Measurements from ENCODE around the gene SERPINB7.

The SERPINB7 gene

GRCh38 chr18:63843008-63843407 lies 67.8 kb downstream of the SERPINB7 start:
- DNase-seq (ENCODE audit: low spot score), result no peak
- TF ChIP-seq CTCF (IDR thresholded peaks at IDR 0.05; ENCODE audit: borderline replicate concordance, control extremely low read depth, extremely low read depth, insufficient read depth, missing control alignments), result no peak
- in situ Hi-C loops (cut with MboI; ENCODE audit: low sequenced_read_pairs, unreplicated experiment), result loop anchor here (10.0 kb wide), 2 partner anchors 92 to 318 kb away; no protein-coding TSS in a partner anchor

- peak; percentile 18 for TF ChIP-seq CTCF (IDR thresholded peaks at IDR 0.05; ENCODE audit: borderline replicate concordance, control extremely low read depth, extremely low read depth, insufficient read depth, missing control alignments)
- in situ Hi-C loops (cut with MboI; ENCODE audit: low sequenced_read_pairs, unreplicated experiment), result loop anchor here (10.0 kb wide), 2 partner anchors 91 to 319 kb away; no protein-coding TSS in a partner anchor
- DNase-seq (ENCODE audit: low spot score), result no peak
Observed at GRCh38 chr18:63844254-63844653, 69.0 kb downstream of the SERPINB7 start.

GRCh38 chr18:63848159-63848558 lies 72.9 kb downstream of the SERPINB7 start:
- peak; percentile 65 for TF ChIP-seq CTCF (IDR thresholded peaks at IDR 0.05; ENCODE audit: borderline replicate concordance, control extremely low read depth, extremely low read depth, insufficient read depth, missing control alignments)
- DNase-seq (ENCODE audit: low spot score), result no peak
- in situ Hi-C loops (cut with MboI; ENCODE audit: low sequenced_read_pairs, unreplicated experiment), result loop anchor here (10.0 kb wide), 2 partner anchors 87 to 323 kb away; no protein-coding TSS in a partner anchor

GRCh38 chr18:63850020-63850419 lies 74.8 kb downstream of the SERPINB7 start:
- TF ChIP-seq CTCF (IDR thresholded peaks at IDR 0.05; ENCODE audit: borderline replicate concordance, control extremely low read depth, extremely low read depth, insufficient read depth, missing control alignments), result peak; percentile 55
- in situ Hi-C loops (cut with MboI; ENCODE audit: low sequenced_read_pairs, unreplicated experiment), result no loop called here
- DNase-seq (ENCODE audit: low spot score), result no peak

DNA sequence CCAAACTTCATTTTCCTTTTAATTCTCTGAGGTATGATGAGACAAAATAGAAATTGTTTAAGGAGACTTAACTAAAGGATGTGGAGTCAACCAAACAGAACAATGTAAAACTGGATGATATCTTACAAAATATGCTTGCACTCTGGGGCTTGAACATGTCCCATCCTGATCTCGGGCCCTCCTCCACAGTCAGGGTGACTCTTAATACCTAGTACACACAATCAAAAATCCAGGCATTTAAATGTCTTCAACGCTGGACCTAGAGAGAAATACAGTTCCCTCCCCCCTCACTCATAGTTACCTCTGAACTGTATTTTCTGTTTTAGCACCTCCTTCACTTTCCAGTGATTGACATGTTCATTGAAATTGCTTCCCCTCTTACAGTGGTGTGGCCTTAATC lies 75.4 kb downstream of the SERPINB7 start:
- in situ Hi-C loops (cut with MboI; ENCODE audit: low sequenced_read_pairs, unreplicated experiment), result no loop called here
- DNase-seq (ENCODE audit: low spot score), result no peak
- no peak for TF ChIP-seq CTCF (IDR thresholded peaks at IDR 0.05; ENCODE audit: borderline replicate concordance, control extremely low read depth, extremely low read depth, insufficient read depth, missing control alignments)
